ENCODE data around the gene SHROOM3. TPM values are rescaled to one million over a fixed set of nuclear protein-coding genes. Genes with fewer than 3 reads are reported as not detected.

Gene SHROOM3
- total and polyA plus RNA-seq, 4 donors, result 4.7 to 25.8 (median 8.7) TPM

DNA sequence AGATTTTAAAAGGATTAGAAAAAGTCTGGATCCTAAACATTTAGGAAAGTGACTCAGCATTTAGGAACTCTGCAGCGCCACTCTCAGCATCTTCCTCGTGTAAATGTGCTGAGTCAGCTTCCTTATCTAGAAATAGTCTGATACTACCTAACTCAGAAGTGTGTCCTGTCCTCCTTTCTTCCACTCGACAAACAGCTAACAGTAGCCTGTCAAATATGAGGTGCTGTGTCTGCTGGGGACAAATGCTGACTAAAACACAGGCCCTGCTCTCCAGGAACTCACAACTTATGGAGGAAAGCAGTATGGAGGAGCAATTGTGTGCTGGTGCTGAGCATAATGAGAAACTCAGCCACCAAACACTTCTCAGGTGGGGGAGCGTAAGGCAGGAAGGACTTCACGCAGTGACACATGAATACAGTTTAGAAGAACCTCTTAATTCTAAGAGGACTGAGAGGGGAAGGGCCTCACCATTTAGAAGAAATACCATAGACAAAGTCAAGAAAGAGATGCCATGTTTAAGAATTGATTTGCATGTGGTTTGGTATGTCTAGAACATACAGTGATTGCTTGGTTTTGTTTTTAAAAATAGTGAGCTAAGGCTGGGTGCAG lies 337.6 kb downstream of the SHROOM3 start:
- WGBS, result 73% methylated on average over 5 of the region's 5 CpGs
- H3K36me3 ChIP-seq (ENCODE audit: control insufficient read depth in 4 of 4, insufficient read depth in 3 of 4, low read depth in 1 of 4, low read length in 3 of 4), result peaks cover 4 to 27% (median 23%) of the 10 kb centered on the region in 4 donors
- no peak for TF ChIP-seq NR2F2 (IDR thresholded peaks at IDR 0.05)
- TF ChIP-seq, protein P1, sequence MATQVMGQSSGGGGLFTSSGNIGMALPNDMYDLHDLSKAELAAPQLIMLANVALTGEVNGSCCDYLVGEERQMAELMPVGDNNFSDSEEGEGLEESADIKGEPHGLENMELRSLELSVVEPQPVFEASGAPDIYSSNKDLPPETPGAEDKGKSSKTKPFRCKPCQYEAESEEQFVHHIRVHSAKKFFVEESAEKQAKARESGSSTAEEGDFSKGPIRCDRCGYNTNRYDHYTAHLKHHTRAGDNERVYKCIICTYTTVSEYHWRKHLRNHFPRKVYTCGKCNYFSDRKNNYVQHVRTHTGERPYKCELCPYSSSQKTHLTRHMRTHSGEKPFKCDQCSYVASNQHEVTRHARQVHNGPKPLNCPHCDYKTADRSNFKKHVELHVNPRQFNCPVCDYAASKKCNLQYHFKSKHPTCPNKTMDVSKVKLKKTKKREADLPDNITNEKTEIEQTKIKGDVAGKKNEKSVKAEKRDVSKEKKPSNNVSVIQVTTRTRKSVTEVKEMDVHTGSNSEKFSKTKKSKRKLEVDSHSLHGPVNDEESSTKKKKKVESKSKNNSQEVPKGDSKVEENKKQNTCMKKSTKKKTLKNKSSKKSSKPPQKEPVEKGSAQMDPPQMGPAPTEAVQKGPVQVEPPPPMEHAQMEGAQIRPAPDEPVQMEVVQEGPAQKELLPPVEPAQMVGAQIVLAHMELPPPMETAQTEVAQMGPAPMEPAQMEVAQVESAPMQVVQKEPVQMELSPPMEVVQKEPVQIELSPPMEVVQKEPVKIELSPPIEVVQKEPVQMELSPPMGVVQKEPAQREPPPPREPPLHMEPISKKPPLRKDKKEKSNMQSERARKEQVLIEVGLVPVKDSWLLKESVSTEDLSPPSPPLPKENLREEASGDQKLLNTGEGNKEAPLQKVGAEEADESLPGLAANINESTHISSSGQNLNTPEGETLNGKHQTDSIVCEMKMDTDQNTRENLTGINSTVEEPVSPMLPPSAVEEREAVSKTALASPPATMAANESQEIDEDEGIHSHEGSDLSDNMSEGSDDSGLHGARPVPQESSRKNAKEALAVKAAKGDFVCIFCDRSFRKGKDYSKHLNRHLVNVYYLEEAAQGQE (IDR thresholded peaks at IDR 0.05), result no peak
- no peak for TF ChIP-seq HNF4A (conservative IDR thresholded peaks at IDR 0.05)
- TF ChIP-seq RAD21 (IDR thresholded peaks at IDR 0.05), result no peak

DNA sequence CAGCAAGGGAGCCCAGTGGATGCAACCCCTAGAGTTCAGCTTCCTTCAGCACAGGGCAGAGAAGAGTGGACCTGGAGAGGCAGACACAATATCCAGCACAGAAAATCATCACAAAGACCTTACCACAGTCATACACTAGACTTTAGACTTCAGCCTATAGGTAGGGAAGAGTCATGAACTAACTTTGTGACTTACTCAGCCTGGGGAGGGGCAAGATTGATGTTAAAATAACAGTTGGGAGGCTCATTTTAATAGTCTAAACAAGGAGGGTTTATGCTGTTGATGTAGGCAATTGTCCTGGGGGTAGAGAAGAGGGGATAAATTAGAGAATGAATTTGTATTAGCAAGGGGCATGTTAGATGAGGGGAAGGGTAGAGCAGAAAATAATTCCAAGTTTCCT lies 338.7 kb downstream of the SHROOM3 start:
- Histone ChIP-seq H3K9me3 (ENCODE audit: control insufficient read depth in 4 of 4, low read length in 3 of 4) (no peaks in the 10 kb centered on the region), H3K27ac (ENCODE audit: low read depth in 1 of 2, low read length in 2 of 2) (no peak overlapping the region), H3K4me3 (ENCODE audit: low read depth in 1 of 3, low read length in 3 of 3) (no peak overlapping the region), H3K27me3 (ENCODE audit: control insufficient read depth in 4 of 4, insufficient read depth in 4 of 4, low read length in 3 of 4) (no peaks in the 10 kb centered on the region), H3K9ac (ENCODE audit: low read depth in 1 of 2, low read length in 2 of 2) (no peak overlapping the region), H3K4me1 (ENCODE audit: control insufficient read depth in 4 of 4, insufficient read depth in 4 of 4, low read length in 3 of 4) (peaks cover 0 to 2% (median 0%) of the 10 kb centered on the region in 4 donors), H3K36me3 (ENCODE audit: control insufficient read depth in 4 of 4, insufficient read depth in 3 of 4, low read depth in 1 of 4, low read length in 3 of 4) (peaks cover 5 to 28% (median 23%) of the 10 kb centered on the region in 4 donors)
- TF ChIP-seq NR2F2 (IDR thresholded peaks at IDR 0.05) (no peak), HNF4G (IDR thresholded peaks at IDR 0.05) (no peak), EGR1 (IDR thresholded peaks at IDR 0.05; ENCODE audit: low read depth in 2 of 2) (no peak), SP1 (IDR thresholded peaks at IDR 0.05) (no peak)
- TF ChIP-seq, protein P2, sequence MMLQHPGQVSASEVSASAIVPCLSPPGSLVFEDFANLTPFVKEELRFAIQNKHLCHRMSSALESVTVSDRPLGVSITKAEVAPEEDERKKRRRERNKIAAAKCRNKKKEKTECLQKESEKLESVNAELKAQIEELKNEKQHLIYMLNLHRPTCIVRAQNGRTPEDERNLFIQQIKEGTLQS (IDR thresholded peaks at IDR 0.05), result no peak
- DNase-seq (ENCODE audit: low spot score), result no peak

More for the DNA sequence above, 337.6 kb downstream of the SHROOM3 start:
- H3K4me1 ChIP-seq (ENCODE audit: control insufficient read depth in 4 of 4, insufficient read depth in 4 of 4, low read length in 3 of 4), result no peaks in the 10 kb centered on the region
- no peaks in the 10 kb centered on the region for H3K27me3 ChIP-seq (ENCODE audit: control insufficient read depth in 4 of 4, insufficient read depth in 4 of 4, low read length in 3 of 4)
- no peak for DNase-seq (ENCODE audit: low spot score)
- no peak overlapping the region for H3K4me3 ChIP-seq (ENCODE audit: low read depth in 1 of 3, low read length in 3 of 3)
- no peak overlapping the region for H3K9ac ChIP-seq (ENCODE audit: low read depth in 1 of 2, low read length in 2 of 2)
- H3K27ac ChIP-seq (ENCODE audit: low read depth in 1 of 2, low read length in 2 of 2), result no peak overlapping the region
- H3K9me3 ChIP-seq (ENCODE audit: control insufficient read depth in 4 of 4, low read length in 3 of 4), result no peaks in the 10 kb centered on the region

DNA sequence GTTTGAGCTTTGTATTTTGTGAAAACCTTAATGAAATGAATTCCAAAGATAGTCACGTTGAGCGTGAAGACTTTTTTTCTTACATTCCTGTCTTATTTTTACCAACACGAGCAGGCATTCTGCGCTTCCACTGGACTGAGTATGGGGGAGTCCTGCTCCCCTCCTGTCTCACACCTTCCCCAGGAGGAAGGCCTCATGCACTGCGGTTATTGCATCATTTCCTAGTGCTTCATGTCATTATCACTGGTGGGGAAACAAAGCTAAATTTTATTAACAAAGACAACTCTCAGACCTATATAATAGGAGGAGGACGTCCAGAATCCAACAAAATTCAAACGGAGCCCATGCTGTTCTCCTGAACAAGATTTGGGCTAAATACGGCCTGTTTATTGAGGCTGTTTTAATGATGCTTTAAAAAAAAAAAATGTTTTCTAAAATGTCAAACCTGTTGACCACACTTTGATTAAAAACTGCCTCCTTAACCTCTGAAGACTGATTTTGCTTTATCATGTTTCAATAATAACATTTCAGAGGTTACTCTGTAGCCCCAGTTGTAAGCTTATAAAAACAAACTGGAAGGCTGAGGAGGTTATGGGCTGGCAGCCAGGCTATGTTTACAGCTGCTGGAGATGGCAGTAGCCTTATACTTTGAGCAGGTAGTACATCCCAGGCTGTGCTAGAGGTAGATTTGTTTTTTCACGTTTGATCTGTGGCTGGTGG lies 344.9 kb downstream of the SHROOM3 start:
- no peak overlapping the region for H3K4me3 ChIP-seq (ENCODE audit: low read depth in 1 of 3, low read length in 3 of 3)
- no peaks in the 10 kb centered on the region for H3K27me3 ChIP-seq (ENCODE audit: control insufficient read depth in 4 of 4, insufficient read depth in 4 of 4, low read length in 3 of 4)
- DNase-seq (ENCODE audit: low spot score), result no peak
- TF ChIP-seq HNF4G (IDR thresholded peaks at IDR 0.05), result no peak
- TF ChIP-seq JUND (IDR thresholded peaks at IDR 0.05), result no peak
- TF ChIP-seq FOXA1 (IDR thresholded peaks at IDR 0.05), result no peak
- TF ChIP-seq, protein P3, sequence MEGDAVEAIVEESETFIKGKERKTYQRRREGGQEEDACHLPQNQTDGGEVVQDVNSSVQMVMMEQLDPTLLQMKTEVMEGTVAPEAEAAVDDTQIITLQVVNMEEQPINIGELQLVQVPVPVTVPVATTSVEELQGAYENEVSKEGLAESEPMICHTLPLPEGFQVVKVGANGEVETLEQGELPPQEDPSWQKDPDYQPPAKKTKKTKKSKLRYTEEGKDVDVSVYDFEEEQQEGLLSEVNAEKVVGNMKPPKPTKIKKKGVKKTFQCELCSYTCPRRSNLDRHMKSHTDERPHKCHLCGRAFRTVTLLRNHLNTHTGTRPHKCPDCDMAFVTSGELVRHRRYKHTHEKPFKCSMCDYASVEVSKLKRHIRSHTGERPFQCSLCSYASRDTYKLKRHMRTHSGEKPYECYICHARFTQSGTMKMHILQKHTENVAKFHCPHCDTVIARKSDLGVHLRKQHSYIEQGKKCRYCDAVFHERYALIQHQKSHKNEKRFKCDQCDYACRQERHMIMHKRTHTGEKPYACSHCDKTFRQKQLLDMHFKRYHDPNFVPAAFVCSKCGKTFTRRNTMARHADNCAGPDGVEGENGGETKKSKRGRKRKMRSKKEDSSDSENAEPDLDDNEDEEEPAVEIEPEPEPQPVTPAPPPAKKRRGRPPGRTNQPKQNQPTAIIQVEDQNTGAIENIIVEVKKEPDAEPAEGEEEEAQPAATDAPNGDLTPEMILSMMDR (IDR thresholded peaks at IDR 0.05; ENCODE audit: low read depth, low read length, missing input control), result no peak
- H3K36me3 ChIP-seq (ENCODE audit: control insufficient read depth in 4 of 4, insufficient read depth in 3 of 4, low read depth in 1 of 4, low read length in 3 of 4), result peaks cover 2 to 16% (median 4%) of the 10 kb centered on the region in 4 donors
- no peaks in the 10 kb centered on the region for H3K9me3 ChIP-seq (ENCODE audit: control insufficient read depth in 4 of 4, low read length in 3 of 4)
- H3K9ac ChIP-seq (ENCODE audit: low read depth in 1 of 2, low read length in 2 of 2), result no peak overlapping the region
- WGBS, result 88% methylated on average over 9 of the region's 9 CpGs
- H3K4me1 ChIP-seq (ENCODE audit: control insufficient read depth in 4 of 4, insufficient read depth in 4 of 4, low read length in 3 of 4), result peaks cover 0 to 2% (median 0%) of the 10 kb centered on the region in 4 donors
- no peak overlapping the region for H3K27ac ChIP-seq (ENCODE audit: low read depth in 1 of 2, low read length in 2 of 2)

Measured in liver (tissue), 9 donors.